ENCODE results near the gene TNIP3.

The TNIP3 gene

GRCh38 chr4:121138039-121138825 is 25.9 kb downstream of the TNIP3 start:
- DNase-seq, result no peak

GRCh38 chr4:121130326-121130660 is 33.8 kb downstream of the TNIP3 start:
- no peak for DNase-seq

GRCh38 chr4:121129606-121130325 is 34.4 kb downstream of the TNIP3 start:
- DNase-seq, result no peak

GRCh38 chr4:121127100-121127499 is 37.0 kb downstream of the TNIP3 start:
- no peak for DNase-seq

DNA sequence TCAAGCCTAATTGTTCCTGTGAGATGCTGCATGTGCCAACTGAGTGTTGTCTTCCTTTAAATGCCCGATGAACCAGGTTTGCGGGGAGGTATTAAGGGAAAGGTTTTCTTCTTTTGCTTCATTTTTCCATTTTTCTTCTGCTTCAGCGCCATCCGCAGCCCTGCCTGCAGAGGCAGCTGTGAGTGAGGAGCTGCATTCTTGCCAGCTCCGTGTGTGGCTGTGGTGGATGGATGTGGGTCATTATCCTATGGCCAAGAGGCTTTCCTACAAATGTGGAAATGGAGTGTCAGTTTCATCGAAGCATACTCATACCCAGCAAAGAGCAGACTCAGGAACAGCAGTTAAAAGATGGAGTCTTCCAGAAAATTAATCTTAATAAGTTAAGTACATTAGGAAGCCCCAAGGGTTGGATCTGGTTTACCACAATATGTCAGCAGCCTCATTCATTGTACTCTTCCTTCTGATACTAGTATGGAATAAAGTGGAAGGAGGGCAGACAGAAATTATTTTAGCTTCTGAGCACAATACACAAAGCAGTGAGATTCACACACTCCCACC is 37.6 kb downstream of the TNIP3 start:
- DNase-seq, result no peak

GRCh38 chr4:121125498-121125885 is 38.6 kb downstream of the TNIP3 start:
- no peak for DNase-seq

- DNase-seq, result no peak
These were observed 41.5 kb downstream of the TNIP3 start for GRCh38 chr4:121122661-121123060.

DNA sequence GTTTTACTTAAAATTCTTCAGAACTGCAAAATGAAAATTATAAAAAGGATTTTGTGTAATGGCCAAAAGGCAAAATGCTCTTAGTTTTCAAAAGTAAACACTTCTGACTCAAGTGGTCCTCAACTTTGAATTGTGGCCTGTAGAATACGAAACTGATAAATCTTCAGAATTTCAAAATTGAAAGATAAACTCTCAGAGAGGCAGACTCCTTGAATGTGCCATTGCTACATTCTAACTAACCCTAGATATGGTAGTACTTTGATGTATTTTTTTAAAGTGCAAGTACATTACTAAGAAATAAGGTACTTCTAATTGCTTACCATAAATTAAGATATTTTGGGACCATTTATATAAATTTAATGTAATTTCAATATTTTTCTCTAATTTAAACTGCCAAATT is 44.4 kb downstream of the TNIP3 start:
- no peak for DNase-seq

DNA sequence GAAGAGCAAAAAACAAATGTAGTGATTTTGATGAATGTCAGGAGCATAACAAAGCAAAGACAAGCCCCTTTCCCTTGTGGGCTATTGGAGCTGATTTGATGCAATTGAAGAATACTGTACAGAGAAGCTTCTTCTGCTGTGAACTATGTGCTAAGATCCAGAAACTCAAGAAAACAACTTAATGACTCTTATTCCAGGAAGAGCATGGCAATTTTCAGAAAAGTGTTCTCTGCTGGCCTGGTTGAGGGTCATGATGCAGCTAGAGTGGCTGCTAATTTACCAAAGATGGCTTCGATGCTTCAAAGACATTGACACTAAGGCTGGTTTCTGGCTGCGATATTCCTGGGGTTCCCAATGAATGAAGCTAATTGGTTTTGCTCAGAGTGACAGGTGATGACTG is 45.8 kb downstream of the TNIP3 start:
- DNase-seq, result no peak

- no peak for DNase-seq
These were observed 49.4 kb downstream of the TNIP3 start for GRCh38 chr4:121114756-121115155.

- no peak for DNase-seq
These were observed 51.6 kb downstream of the TNIP3 start for GRCh38 chr4:121112530-121112929.

GRCh38 chr4:121108557-121108956 is 55.6 kb downstream of the TNIP3 start:
- no peak for DNase-seq

DNA sequence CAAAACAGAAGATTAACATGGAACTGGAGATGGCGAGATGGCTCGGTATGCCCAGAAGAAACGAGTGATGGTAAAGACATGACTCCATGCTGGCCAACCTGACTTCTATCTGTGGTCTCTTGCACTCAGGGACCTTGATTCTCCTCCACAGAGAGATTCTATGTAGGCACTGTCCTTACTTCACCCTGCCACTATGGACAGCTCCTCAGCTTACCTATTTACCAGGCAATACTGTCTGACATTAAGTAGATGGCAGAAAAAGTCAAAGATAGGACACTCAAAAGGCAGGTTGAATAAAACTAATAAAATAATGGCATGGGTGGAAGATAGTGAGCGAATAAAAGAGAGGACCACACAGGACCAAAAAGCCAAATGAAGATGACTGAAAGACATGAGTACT is 56.6 kb downstream of the TNIP3 start:
- no peak for DNase-seq

GRCh38 chr4:121100093-121100775 is 63.9 kb downstream of the TNIP3 start:
- DNase-seq, result no peak

DNA sequence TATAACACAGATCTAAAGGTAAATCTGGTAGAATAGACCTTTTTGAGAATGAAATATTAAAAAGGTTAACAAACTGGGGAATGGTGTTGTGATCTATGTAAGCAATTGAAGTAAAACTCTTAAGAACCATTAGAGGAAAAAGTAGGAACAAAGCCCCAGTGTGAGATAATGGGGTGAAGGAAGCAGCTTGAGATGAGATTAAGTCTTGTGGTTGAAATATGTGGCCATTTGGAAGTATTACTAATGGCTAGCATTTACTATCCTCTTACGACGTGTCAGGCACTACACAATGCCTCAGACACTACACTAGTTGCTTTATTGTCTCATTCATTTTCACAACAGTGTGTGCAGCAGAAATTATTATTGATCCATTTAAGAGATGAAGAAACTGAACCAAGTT is 65.9 kb downstream of the TNIP3 start:
- DNase-seq, result no peak

DNA sequence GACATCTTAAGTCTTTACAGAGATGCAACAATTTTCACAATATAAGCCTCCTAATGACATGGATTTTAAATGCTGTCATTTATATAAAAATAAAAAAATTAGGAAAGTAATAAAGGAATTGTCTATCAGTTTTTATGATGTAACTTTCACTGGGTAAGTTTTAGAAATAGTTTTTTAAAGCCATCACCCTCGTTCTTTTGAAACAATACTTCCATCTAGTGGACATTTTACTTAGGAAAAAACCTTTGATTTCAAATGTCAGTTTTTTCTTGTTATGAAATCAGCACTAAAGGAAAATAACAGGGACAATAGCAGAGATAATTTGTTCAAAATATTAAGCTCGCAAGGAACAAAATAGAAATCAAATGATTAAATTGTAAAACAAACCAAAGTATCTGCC is 67.5 kb downstream of the TNIP3 start:
- no peak for DNase-seq

- DNase-seq, result no peak
These were observed 67.9 kb downstream of the TNIP3 start for GRCh38 chr4:121096191-121096590.

- DNase-seq, result no peak
These were observed 69.7 kb downstream of the TNIP3 start for GRCh38 chr4:121094297-121094966.

- no peak for DNase-seq
These were observed 70.9 kb downstream of the TNIP3 start for GRCh38 chr4:121093261-121093660.

GRCh38 chr4:121091941-121092340 is 72.2 kb downstream of the TNIP3 start:
- DNase-seq, result no peak

GRCh38 chr4:121088867-121089266 is 75.3 kb downstream of the TNIP3 start:
- DNase-seq, result no peak

All from NCI-H524 treated with DMSO at 0.1 percent for 48 hours (cell line).